ENCODE measurements around the gene CRYL1. TPM values are rescaled to one million over a fixed set of nuclear protein-coding genes. Genes with fewer than 3 reads are reported as not detected.

Gene CRYL1
- total and polyA plus RNA-seq, 2 of the 13 experiments (the other 11 are each of a cell fraction or from before 2014, with no cell fraction given), result 57.2 to 115 TPM

DNA sequence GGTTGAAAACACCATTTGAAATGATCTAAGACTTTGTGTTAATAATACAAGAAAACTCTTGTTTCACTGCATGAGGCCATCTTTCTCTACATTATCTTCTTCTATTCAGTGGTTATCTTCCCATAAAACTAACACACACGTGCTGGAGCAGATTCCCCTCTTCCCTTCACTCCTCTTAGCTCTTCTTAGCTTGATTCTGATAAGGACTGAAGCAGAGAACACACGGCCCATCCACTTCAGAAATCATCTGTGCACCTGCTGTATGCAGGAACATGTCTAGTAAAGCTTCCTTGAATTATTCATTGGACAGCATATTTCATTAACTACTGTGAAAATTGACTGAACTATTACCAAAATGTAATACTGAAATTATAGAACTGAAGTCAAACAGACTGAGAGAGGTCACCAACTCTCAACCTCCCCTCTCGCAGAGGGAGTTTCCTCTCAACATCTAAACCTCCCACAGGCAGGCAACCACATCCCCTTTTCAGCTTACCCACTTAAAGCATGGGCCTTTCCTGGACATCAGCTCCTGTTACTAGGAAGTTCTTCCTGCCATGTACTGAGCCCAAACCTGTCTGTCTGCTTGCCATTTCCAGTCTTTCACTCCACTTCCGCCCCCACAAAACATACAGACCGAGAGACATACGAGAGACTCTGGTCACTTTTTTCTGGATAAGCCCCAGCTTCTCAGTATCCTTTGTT lies 113.9 kb downstream of the CRYL1 start (continued):
- no peak for TF ChIP-seq KAT2B (IDR thresholded peaks at IDR 0.05; ENCODE audit: borderline replicate concordance, low read depth, low read length)
- TF ChIP-seq HDAC2 (CRISPR knock-in tag; IDR thresholded peaks at IDR 0.05), result no peak

DNA sequence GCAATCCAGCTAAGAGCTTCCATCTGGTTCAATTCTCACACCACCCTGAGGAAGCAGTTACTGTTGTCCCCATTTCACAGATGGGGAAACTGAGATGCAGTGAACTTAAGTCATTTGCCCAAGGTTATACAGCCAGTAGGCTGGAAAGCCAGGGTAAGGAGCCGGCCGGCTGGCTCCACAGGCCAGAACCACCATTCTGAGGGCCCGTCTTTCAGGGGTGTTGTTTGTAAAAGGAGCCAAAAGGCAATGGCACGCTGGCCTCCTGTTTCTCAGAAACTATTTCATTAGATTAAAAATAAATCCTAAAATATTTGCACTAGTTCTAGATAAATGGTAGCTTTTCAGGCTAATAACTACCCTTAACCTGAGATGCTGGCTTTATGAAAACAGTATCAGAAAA lies 114.9 kb downstream of the CRYL1 start:
- ChIA-PET CTCF (ENCODE audit: low intra/inter-chr PET ratio, low total read pairs) (no interaction called here), POLR2A (no interaction called here)
- 69% methylated on average over 4 of the region's 4 CpGs for WGBS (ENCODE audit: low lambda C conversion rate)
- intact Hi-C loops (cut with micrococcal nuclease; ENCODE audit: unreplicated experiment) (no loop called here), in situ Hi-C loops (cut with HindIII; ENCODE audit: extremely low pct_ligation_motif_present, low pct_unique_long_range_greater_than_20kb) (no loop called here)
- no peak overlapping the region for H3K4me3 ChIP-seq (replicated peaks in 1 of 3; ENCODE audit: insufficient read depth in 1 of 3, low read depth in 2 of 3, low read length in 3 of 3)
- H3K27me3 ChIP-seq (ENCODE audit: control insufficient read depth in 1 of 2, insufficient read depth in 2 of 2, low read length in 2 of 2), result no peaks in the 10 kb centered on the region
- no peak overlapping the region for H2AFZ ChIP-seq (ENCODE audit: low read length)
- H3K4me1 ChIP-seq (ENCODE audit: insufficient read depth, low read length), result no peaks in the 10 kb centered on the region
- no TSS peak for BruUV-seq (replicated peaks)
- H4K20me1 ChIP-seq (ENCODE audit: insufficient read depth, low read length), result no peaks in the 10 kb centered on the region
- no peak for FAIRE-seq
- peak; percentile 79 for TF ChIP-seq ZNF629 (CRISPR knock-in tag; conservative IDR thresholded peaks at IDR 0.05)
- TF ChIP-seq, protein P1, sequence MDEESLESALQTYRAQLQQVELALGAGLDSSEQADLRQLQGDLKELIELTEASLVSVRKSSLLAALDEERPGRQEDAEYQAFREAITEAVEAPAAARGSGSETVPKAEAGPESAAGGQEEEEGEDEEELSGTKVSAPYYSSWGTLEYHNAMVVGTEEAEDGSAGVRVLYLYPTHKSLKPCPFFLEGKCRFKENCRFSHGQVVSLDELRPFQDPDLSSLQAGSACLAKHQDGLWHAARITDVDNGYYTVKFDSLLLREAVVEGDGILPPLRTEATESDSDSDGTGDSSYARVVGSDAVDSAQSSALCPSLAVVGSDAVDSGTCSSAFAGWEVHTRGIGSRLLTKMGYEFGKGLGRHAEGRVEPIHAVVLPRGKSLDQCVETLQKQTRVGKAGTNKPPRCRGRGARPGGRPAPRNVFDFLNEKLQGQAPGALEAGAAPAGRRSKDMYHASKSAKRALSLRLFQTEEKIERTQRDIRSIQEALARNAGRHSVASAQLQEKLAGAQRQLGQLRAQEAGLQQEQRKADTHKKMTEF (CRISPR knock-in tag; IDR thresholded peaks at IDR 0.05), result no peak
- no peak for ATAC-seq
- H3K79me2 ChIP-seq (ENCODE audit: insufficient read depth, low read length), result no peaks in the 10 kb centered on the region
- DNase-seq (ENCODE audit: low spot score), result no peak
- no peak overlapping the region for H3K27ac ChIP-seq (ENCODE audit: extremely low read length, insufficient read depth, low read length)
- H3K9ac ChIP-seq (ENCODE audit: insufficient read depth, low read depth, low read length), result no peak overlapping the region
- no peak overlapping the region for H3K4me2 ChIP-seq (ENCODE audit: low read depth, low read length)
- no peaks in the 10 kb centered on the region for H3K9me3 ChIP-seq (ENCODE audit: low read length)
- H3K36me3 ChIP-seq (replicated peaks in 1 of 2; ENCODE audit: control insufficient read depth in 1 of 2, insufficient read depth in 2 of 2, low read length in 2 of 2), result no peaks in the 10 kb centered on the region

DNA sequence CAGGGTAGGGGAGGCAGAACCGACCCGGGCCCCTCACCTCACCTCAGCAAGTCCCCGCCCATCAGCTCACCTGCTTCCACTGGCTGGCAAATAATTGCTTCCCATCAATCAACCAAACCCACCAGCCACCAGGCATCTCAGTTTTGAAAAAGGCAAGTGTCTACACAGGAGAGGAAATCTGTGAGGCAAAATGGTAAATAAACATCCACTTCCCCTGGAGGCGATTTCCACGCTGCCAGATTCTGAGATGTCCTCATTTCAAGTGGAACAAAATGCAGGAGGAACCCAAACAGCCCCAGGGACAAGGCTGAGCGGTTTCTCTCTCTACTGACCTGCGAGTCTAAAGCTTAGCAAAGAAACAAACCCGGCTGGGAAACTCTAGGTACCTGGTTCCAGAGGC lies 117.5 kb downstream of the CRYL1 start:
- DNase-seq (ENCODE audit: low spot score) (no peak), ATAC-seq (no peak), FAIRE-seq (no peak)
- intact Hi-C loops (cut with micrococcal nuclease; ENCODE audit: unreplicated experiment) (no loop called here), in situ Hi-C loops (cut with HindIII; ENCODE audit: extremely low pct_ligation_motif_present, low pct_unique_long_range_greater_than_20kb) (no loop called here)
- Histone ChIP-seq H3K4me3 (replicated peaks in 1 of 3; ENCODE audit: insufficient read depth in 1 of 3, low read depth in 2 of 3, low read length in 3 of 3) (no peak overlapping the region), H3K4me2 (ENCODE audit: low read depth, low read length) (no peak overlapping the region), H3K9ac (ENCODE audit: insufficient read depth, low read depth, low read length) (no peak overlapping the region), H3K79me2 (ENCODE audit: insufficient read depth, low read length) (no peaks in the 10 kb centered on the region), H4K20me1 (ENCODE audit: insufficient read depth, low read length) (no peaks in the 10 kb centered on the region), H3K27ac (ENCODE audit: extremely low read length, insufficient read depth, low read length) (no peak overlapping the region), H3K36me3 (replicated peaks in 1 of 2; ENCODE audit: control insufficient read depth in 1 of 2, insufficient read depth in 2 of 2, low read length in 2 of 2) (peaks cover 0 to 7% of the 10 kb centered on the region in 2 experiments; a peak in 2 of 5 replicates), H2AFZ (ENCODE audit: low read length) (no peak overlapping the region), H3K27me3 (ENCODE audit: control insufficient read depth in 1 of 2, insufficient read depth in 2 of 2, low read length in 2 of 2) (no peaks in the 10 kb centered on the region), H3K9me3 (ENCODE audit: low read length) (no peaks in the 10 kb centered on the region), H3K4me1 (ENCODE audit: insufficient read depth, low read length) (no peaks in the 10 kb centered on the region)
- BruUV-seq (replicated peaks), result no TSS peak
- CTCF ChIA-PET (ENCODE audit: low intra/inter-chr PET ratio, low total read pairs), result no interaction called here
- POLR2A ChIA-PET, result no interaction called here
- 74% methylated on average over 8 of the region's 8 CpGs for WGBS (ENCODE audit: low lambda C conversion rate)
- TF ChIP-seq HOXA5 (CRISPR knock-in tag; IDR thresholded peaks at IDR 0.05), result no peak
- no peak for TF ChIP-seq HINFP (CRISPR knock-in tag; IDR thresholded peaks at IDR 0.05; ENCODE audit: low read depth)
- no peak for TF ChIP-seq ZIK1 (CRISPR knock-in tag; IDR thresholded peaks at IDR 0.05; ENCODE audit: borderline replicate concordance, low read depth)
- no peak for TF ChIP-seq HOXA7 (CRISPR knock-in tag; IDR thresholded peaks at IDR 0.05)
- no peak for TF ChIP-seq ZNF615 (CRISPR knock-in tag; IDR thresholded peaks at IDR 0.05; ENCODE audit: borderline replicate concordance)
- no peak for TF ChIP-seq MAZ (IDR thresholded peaks at IDR 0.05; ENCODE audit: borderline replicate concordance, low read depth, low read length)
- no peak for TF ChIP-seq MAZ (CRISPR knock-in tag; IDR thresholded peaks at IDR 0.05; ENCODE audit: low read depth)
- no peak for TF ChIP-seq IKZF1 (IDR thresholded peaks at IDR 0.05)
- TF ChIP-seq CEBPG (CRISPR knock-in tag; IDR thresholded peaks at IDR 0.05), result no peak
- no peak for TF ChIP-seq PITX1 (CRISPR knock-in tag; IDR thresholded peaks at IDR 0.05)
- TF ChIP-seq SAP130 (CRISPR knock-in tag; IDR thresholded peaks at IDR 0.05; ENCODE audit: low read depth), result no peak
- TF ChIP-seq RFX5 (IDR thresholded peaks at IDR 0.05; ENCODE audit: low read depth, low read length), result no peak
- no peak for TF ChIP-seq NCOA1 (CRISPR knock-in tag; IDR thresholded peaks at IDR 0.05)

Data from HepG2 (cell line).